Ovary (tissue), 3 donors: Measurements from ENCODE around the gene CLCN6.

Source experiments
- CTCF ChIP-seq, 3 donors: fragments of 450-650 bp in 2 of 3; fragments of 200-600 bp in 1 of 3; IDR thresholded peaks; one replicate each; pipeline versions ENCODE4 v1.5.1 to v1.8.0; 2016 to 2022; ENCODE audit warnings: antibody characterized with exemption in 3 of 3, mild to moderate bottlenecking in 1 of 3
- EP300 ChIP-seq: sonication (generic); formaldehyde crosslinking; IDR thresholded peaks from one replicate; pipeline ENCODE4 v1.6.1; 2017; ENCODE audit warnings: antibody characterized with exemption
- POLR2A ChIP-seq: fragments of 450-650 bp; IDR thresholded peaks from one replicate; pipeline ENCODE4 v1.6.1; 2017; ENCODE audit warnings: antibody characterized with exemption, mild to moderate bottlenecking, moderate library complexity
- donor health status: DM: no; HTN: no; CAD: no.

DNA sequence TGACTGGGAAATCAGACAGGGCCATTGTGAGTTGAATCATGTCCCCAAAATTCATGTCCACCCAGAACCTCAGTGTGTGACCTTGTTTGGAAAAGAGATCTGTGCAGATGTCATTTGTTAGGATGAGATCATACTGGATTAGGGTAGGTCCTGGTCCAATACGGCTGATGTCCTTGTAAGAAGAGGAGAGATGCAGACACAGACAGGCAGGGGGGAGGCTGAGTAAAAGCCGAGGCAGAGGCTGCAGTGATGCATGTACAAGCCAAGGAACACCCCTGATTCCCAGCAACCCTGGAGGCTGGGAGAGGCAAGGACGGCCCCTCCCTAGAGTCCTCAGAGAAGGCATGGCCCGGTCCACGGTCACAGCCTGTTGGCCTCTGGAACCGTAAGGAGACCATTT lies 68.6 kb downstream of the CLCN6 start:
- TF ChIP-seq POLR2A, result no peak
- TF ChIP-seq CTCF (IDR thresholded peaks at IDR 0.05), result no peak
- TF ChIP-seq EP300, result no peak
